ENCODE data around the gene RAPGEF5. TPM values are rescaled to one million over a fixed set of nuclear protein-coding genes. Genes with fewer than 3 reads are reported as not detected.

Gene RAPGEF5
- total RNA-seq, 1 donor from 2014 or later: 11.1 TPM

DNA sequence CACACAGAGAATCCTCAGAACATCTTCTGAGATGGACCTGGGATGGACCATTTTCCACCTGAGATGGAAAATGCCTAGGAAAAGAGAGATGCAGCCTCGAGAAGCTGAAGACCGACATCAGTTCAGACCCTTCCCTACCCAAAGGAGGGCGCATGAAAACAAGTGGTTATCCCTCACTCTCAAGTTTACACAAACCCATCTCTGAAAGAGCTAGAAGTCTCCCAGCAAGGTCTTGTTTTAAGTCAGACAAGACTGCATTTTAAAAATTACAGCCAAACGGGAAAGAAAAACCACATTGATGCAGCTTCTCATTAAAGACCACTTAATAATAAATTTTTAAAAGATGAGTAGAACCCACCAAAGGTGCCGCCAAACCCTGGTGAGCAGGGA is 1.3 kb downstream of the RAPGEF5 start:
- ATAC-seq (ENCODE audit: poor library complexity): no peak
- DNase-seq: no peak
- intact Hi-C loops (cut with DNase I): no loop called here

DNA sequence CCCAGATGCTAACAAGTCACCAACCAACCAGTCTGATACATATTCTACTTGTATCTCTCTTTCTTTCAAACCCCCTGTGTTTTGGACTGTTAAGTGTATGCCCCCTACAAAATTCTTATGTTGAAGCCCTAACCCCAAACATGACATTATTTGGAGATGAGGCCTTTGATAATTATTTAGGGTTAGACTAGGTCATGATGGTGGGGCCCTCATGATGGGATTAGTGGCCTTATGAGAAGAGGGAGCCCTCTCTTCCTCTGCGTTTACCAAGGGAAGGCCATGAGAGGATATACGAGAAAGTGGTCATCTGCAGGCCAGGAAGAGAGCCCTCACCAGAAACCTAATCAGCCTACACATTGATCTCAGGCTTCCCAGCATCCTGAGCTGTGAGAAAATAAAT is 2.5 kb downstream of the RAPGEF5 start:
- ATAC-seq (ENCODE audit: poor library complexity) (no peak), DNase-seq (no peak)
- intact Hi-C loops (cut with DNase I): no loop called here

DNA sequence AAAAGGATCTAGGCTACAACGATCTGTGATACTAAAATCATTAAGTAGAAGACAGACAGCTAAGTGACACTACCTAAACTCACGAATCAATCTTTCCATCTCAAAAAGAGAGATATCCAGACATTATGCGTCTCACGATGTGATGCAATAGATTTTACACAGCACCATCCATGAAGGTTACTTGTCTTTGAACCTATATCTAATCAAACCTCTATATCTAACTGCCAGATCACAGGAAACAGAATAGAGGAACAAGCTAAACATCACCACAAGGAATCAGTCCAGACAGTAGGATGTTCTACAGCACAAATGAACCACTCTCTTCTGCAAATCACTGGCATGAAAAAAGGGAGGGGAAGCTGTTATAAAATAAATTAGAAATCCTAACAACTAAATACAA is 4.1 kb downstream of the RAPGEF5 start:
- intact Hi-C loops (cut with DNase I): no loop called here
- DNase-seq: no peak
- no peak for ATAC-seq (ENCODE audit: poor library complexity)

DNA sequence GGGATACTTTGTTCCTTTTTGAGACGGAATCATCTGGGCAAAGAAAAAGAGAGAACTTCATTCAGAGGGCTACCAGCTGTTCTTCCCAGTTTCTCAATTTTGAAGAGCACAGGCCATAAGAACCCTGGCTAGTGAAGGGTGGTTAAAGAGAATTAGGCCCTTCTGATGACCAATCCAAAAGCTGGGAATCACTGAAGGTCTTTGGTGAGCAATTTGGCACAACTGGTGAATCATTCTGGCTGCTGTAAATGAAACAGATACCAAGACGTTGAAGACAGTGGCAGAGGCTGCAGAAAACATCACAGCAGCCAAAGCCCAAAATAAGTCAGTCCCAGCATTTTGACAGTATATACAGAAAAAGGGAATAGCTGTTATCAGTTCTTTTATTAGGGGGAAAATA is 5.1 kb downstream of the RAPGEF5 start:
- DNase-seq (no peak), ATAC-seq (ENCODE audit: poor library complexity) (no peak)
- intact Hi-C loops (cut with DNase I): no loop called here

DNA sequence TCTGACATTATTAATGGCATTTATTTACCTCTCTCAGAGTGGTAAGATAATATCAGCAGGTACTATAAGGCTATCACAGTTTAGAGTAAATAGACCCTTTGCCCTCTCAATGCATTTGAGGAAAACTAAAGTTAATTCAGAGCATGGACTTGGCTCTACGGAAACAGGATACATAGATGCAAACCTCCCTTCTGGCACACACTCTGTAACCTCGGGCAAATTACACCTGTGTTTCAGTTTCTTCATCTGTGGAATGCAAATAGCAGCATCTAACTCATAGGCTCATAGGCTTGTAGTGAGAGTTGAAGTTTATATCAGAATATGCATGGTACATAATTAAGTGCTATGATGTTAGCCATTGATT is 5.6 kb downstream of the RAPGEF5 start:
- intact Hi-C loops (cut with DNase I): no loop called here
- ATAC-seq (ENCODE audit: poor library complexity) (no peak), DNase-seq (no peak)

DNA sequence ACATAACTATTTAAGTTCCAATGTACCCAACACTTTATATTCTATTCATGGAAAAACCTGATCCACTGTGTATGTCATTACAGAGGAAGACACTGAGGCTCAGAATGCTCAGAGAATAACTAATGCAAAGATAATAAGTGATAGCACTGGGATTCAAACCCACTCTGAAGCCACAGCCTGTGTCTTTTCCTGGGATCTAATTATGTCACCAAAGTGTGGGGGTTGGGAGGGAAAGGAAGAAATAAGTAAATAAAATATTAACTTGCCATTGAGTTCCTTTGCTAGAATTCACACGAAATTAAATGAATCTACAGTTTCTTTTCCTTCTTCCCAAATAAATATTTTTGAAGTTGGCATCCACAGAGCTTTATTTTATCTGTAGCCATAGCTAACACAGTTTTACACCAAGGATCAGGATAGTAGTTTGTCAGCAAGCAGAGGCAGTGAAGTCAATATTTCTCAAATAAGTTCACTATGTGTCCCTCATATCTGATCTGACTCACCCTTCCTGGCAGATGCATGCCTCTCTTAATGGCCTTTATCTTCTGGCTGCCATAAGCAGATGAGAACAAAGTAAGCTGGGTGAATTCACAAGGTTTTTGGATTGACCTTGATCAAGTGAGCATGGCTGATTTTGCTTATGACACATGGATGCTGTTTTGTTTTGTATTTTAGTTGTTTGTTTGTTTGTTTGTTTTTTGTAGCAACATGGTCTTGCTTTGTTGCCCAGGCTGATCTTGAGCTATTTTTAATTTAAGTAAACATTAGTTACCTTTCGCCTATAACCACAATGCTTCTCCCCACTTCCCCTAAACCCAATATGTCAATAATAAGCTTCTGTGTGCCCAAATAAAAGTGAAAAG is 6.3 kb downstream of the RAPGEF5 start:
- ATAC-seq (ENCODE audit: poor library complexity) (no peak), DNase-seq (no peak)
- intact Hi-C loops (cut with DNase I): no loop called here

DNA sequence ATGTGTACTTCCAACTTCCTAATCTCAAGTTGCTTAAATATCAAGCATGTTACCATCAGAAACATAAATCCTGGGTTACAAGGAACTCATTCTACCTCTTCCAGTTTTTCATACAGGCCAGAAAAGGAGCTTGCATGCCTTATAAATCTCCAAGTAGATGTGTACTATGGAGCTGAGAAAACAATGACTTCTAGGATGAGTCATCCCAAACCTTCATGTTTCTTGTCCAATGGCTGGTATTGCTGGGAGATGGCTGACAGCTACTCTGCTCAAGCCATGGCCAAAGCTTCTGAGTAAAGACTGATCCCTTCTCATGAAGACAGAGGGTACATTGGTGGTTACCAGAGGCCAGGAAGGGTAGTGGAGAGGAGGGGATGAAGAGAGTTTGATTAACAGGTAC is 8.6 kb downstream of the RAPGEF5 start:
- ATAC-seq (ENCODE audit: poor library complexity): no peak
- no peak for DNase-seq
- intact Hi-C loops (cut with DNase I): no loop called here

DNA sequence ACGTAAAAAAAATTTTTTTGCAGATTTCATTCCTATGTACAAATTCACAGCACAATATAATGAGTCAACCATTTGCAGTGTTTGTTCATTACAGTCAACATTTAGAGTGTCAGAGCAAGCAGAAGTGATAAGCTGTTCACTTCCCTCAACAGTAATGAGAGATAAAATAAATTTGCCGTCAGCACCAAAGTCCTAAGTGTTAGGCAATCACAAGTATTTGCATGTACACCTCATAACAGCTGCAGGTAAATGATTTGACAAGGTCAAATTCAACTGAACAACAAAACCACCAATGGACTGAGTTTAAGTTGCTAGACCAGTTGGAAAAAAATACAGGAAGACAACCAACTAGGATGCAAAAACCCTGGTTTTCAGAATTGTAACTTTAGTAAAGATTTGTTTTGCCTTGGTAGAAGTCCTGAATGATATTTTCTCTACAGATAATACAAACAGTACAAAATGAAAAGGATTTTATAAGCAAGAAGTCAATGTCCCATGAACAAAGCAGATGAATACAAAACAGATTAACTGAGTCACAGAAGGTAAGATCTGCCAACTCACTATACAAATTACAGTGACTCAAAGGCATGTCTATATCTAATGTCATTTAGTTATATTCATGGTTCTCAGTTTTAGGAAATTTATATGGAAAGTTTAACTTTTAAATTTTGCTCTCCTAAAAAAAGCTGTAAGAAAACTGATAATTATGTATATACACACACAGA is 10.4 kb downstream of the RAPGEF5 start:
- DNase-seq (no peak), ATAC-seq (ENCODE audit: poor library complexity) (peak; percentile 36)
- intact Hi-C loops (cut with DNase I): no loop called here

DNA sequence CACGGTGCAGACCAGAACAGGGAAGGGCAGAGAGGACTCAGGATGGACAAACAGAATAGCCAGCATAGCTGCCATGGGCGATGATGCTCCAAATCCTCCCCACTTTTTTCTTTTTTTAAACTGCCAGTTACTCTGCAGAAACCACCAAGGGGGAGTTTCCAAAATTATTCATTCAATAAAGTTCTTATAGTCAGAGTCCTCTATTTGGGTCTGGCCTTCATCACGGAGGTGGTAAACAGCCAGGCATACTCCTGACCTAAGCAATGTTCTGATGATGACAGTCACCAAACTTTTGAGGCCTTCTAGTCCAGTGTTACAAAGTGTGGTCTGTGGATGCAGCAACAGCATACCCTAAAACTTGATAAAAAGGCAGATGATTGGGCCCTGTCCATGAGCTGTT is 12.3 kb downstream of the RAPGEF5 start:
- ATAC-seq (ENCODE audit: poor library complexity) (no peak), DNase-seq (no peak)
- intact Hi-C loops (cut with DNase I): no loop called here

DNA sequence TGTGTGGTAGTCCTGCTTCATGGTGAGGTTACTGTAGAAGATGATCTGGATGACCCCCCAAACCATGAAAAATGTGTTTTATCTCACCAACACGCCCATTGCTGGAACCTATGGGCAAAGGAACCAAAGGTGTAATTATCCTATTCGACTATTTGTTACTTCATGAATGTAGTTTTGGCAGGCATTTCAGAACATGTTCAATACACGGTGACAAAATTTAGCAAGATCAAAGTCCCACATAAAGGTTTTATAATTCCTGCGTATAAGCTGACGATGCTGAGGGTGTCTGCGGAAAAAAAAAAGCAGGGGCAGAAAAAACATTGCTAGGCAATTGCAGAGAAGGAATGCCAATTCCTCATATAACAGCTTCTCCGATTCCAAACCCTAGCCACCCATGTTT is 13.3 kb downstream of the RAPGEF5 start:
- intact Hi-C loops (cut with DNase I): no loop called here
- no peak for ATAC-seq (ENCODE audit: poor library complexity)
- no peak for DNase-seq

DNA sequence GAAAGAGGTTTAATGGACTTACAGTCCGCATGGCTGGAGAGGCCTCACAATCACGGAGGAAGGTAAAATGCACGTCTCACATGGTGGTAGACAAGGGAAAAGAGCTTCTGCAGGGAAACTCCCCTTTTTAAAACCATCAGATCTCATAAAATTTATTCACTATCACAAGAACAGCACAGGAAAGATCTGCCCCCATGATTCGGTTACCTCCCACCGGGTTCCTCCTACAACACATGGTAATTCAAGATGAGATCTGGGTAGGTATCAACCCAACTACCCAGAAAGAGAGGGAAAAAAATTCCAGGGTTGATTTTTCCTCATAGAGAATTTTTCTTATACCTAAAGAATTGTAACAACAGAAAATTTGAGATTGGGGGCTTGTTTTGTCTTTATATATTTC is 13.9 kb downstream of the RAPGEF5 start:
- DNase-seq: no peak
- no peak for ATAC-seq (ENCODE audit: poor library complexity)
- intact Hi-C loops (cut with DNase I): no loop called here

DNA sequence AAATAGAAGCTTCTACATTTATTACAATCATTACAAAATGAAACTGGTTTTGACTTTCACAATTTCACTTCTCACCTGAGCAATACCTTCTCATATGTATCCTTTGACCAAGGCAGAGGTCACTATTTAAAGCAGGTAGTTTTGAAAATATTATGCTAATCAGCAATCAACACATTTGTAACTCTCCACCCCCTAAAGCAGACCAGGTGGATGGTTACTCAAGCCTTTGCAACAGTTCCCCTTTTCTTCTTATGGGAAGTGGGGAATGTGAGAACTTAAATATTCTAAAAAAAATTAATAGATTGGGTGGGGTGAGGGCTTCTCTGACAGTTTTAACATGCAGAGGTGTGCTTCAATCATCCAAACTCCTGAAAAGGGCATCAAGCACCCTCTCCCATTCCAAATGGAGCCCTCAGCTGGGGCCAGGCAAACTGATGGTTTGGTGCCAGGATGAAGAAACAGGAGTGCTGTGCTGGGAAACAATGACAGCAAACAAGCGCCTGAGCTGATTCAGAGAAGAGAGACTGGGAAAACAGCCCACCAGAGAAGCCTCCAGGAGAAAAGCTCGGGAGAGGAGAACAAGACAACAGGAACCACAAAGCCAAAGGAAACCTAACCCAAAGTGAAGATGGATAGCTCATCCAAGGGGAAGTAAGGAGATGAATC is 17.1 kb downstream of the RAPGEF5 start:
- DNase-seq: no peak
- intact Hi-C loops (cut with DNase I): no loop called here
- ATAC-seq (ENCODE audit: poor library complexity): no peak

DNA sequence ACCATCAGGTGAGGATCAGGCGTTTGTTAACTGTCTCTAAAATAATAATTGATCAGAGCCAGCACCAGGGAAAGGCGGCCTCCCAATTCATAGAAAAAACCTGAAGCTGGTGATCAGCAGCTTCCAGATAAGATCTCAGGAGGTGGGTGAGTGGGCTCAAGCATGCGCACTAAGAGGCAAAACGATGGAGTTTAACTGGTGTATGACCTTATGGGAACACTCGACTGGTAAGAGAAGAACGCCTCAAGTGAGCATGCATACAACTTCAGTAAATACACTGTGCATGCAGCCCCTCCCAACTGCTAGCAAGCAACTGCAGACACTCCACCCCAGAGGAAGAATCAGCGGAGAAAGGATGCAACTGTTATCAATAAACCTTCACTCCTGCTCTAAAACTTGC is 18.1 kb downstream of the RAPGEF5 start:
- intact Hi-C loops (cut with DNase I): no loop called here
- DNase-seq (no peak), ATAC-seq (ENCODE audit: poor library complexity) (no peak)

DNA sequence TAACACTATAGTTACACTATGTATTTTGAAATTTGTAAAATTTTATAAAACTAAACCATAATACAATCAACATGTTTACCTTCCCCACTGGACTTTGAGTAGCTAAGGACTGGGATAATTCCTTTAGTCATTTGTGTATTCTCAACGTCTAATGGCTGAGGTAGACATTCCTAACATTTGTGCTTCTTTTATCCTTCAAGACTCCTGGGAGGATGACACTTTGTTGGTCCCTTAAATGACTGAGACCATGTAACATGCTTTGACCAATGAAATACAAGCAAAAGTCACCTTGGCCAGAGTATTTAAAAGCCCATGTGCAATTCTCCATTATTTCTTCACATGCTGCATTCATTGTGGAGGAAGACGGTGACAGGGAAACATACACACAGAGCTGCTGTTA is 18.5 kb downstream of the RAPGEF5 start:
- intact Hi-C loops (cut with DNase I): no loop called here
- DNase-seq (no peak), ATAC-seq (ENCODE audit: poor library complexity) (no peak)

DNA sequence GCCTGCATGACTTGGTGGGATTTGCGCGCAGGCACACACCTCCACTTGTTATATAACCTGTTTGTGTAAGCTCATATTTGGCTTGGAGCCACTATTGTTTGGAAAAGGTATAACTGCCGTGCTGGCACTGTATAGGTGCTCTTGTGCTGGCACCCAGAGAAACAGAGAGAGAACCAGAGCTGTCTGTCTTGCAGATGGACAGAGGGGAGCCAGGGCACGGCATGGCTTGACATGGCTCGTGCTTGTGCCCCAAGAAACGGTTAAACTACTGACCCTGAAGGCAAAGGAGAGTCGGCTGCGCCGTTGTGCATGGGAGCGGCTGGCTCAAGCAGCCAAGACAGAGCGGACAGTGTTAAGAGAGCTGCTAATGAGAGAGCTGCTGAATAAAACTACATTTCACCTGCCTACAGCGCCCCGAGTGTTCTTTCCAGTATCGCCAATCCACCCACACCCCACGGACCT is 23.2 kb downstream of the RAPGEF5 start:
- DNase-seq (no peak), ATAC-seq (ENCODE audit: poor library complexity) (no peak)
- intact Hi-C loops (cut with DNase I): no loop called here

DNA sequence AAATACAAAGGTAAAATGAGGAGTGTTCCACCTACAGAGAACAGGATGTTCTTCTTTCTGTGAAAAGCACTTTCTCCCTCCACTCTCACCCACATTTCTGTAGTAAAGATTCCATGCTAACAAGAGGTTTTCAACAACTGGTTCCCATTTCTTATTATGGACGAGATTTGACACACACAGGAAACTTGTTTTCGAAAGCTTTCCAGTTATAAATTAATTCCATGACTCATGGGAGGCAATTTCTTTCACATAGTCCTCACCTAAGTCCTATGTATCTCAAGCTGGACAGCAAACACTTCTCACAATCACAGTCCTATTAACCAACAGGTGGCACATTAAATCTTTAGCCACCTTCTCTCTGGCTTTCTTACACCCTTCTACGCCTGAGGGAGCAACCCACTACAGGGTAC is 24.5 kb downstream of the RAPGEF5 start:
- DNase-seq: no peak
- no peak for ATAC-seq (ENCODE audit: poor library complexity)
- intact Hi-C loops (cut with DNase I): no loop called here

DNA sequence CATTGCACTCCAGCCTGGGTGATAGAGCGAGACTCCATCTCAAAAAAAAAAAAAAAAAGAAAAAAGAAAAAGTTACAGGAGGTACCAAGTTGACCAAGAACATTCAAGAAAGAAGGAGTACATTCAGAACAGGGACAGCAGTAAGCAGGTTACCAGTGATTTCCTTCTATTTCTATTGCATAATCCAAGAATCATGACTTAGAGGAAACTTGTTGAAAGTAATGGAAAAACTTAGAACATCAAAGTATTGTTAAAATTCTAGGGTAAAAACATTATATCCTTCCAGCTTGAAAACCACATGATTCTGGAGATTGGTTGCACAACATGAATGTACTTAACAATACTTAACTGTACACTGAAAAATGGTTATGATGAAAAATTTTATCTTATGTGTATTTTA is 25.2 kb downstream of the RAPGEF5 start:
- ATAC-seq (ENCODE audit: poor library complexity) (no peak), DNase-seq (no peak)
- intact Hi-C loops (cut with DNase I): no loop called here

DNA sequence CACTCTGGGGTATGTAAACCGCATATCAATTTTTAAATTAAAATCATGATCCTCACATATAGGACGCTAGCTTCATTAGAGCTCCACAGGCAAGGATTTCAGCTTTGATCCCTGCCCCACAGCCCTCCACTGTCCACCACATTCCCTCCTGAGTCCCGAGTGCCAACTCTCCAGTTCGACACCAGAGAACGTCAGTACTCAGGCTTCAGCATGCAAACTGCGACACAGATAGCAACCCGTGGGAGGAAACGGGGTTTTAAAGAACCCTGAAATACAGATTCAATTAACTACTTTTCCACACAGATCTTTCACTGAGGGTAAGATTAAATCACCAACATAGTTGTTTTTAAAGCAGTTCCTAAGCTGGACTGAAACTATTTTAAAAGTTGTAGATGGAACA is 26.1 kb downstream of the RAPGEF5 start:
- ATAC-seq (ENCODE audit: poor library complexity) (no peak), DNase-seq (no peak)
- intact Hi-C loops (cut with DNase I): no loop called here

DNA sequence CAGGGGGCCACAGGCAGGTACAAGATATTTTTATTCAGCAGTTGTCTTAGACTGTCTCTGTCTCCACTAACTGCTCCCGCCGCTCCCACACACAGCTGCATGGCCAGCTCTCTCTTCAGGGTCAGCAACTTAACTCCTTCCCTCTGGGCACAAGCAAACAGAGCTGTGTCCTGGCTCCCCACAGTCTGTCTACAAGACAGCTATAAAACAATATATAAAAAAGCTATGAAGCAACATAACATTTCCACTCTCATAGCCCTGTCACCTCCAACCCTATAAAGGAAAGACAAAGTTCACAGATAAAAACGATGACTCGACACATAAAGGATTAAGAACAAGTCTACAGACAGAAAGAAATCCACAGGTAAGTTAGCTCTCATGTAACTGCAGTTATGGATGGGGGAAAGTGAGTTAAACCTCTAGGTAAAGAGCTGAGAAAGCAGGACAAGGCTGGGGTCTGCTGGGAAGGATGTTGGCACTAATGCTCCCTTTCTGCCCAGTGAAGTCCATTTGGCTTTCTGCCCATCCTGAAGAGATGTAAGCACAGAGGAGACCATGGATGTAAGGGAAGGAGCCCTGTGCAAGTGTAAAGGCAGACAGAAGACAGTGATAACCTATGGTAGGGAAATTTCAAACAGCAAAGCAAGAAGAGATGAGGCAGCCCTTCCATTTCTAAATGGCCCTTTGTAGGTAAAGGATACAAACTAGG is 27.0 kb downstream of the RAPGEF5 start:
- intact Hi-C loops (cut with DNase I): no loop called here
- DNase-seq (no peak), ATAC-seq (ENCODE audit: poor library complexity) (no peak)
